ENCODE measurements around the gene CDR2. TPM values are rescaled to one million over a fixed set of nuclear protein-coding genes. Genes with fewer than 3 reads are reported as not detected.
"Not testable (repeated sequence)": the region's sequence is repeated elsewhere in the genome, so short reads cannot be mapped to it uniquely, and the experiment has no call there.

CDR2 gene
- total and polyA plus RNA-seq, 9 donors = 12.7 to 30.3 (median 22.9) TPM

DNA sequence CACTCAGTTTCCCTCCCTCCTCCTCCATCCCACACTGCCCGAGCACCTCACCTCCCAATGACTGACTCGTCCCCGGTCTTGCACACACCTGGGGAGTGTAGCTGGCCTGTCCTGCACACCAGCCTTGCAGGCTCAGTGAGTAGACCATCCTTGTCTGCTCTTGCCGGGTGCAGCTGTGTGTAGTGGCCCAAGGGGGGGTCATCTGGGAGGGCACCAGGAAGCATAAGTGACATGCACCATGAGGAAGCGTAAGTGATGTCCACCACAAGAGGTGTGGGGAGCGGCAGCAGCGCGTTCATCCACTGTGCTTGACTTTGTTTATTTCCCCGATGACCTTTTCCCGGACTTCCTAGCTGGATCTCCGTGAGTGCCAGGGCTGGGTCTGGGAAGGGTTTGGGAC lies 45.5 kb upstream of the CDR2 start:
- H3K4me3 ChIP-seq = no peak overlapping the region
- H3K27ac ChIP-seq = no peak overlapping the region
- no peaks in the 10 kb centered on the region for H3K36me3 ChIP-seq
- peaks cover 6% of the 10 kb centered on the region for H3K4me1 ChIP-seq (ENCODE audit: insufficient read depth)
- TF ChIP-seq POLR2A (IDR thresholded peaks at IDR 0.05) (no peak), EP300 (IDR thresholded peaks at IDR 0.05) (no peak)
- TF ChIP-seq, protein P1, sequence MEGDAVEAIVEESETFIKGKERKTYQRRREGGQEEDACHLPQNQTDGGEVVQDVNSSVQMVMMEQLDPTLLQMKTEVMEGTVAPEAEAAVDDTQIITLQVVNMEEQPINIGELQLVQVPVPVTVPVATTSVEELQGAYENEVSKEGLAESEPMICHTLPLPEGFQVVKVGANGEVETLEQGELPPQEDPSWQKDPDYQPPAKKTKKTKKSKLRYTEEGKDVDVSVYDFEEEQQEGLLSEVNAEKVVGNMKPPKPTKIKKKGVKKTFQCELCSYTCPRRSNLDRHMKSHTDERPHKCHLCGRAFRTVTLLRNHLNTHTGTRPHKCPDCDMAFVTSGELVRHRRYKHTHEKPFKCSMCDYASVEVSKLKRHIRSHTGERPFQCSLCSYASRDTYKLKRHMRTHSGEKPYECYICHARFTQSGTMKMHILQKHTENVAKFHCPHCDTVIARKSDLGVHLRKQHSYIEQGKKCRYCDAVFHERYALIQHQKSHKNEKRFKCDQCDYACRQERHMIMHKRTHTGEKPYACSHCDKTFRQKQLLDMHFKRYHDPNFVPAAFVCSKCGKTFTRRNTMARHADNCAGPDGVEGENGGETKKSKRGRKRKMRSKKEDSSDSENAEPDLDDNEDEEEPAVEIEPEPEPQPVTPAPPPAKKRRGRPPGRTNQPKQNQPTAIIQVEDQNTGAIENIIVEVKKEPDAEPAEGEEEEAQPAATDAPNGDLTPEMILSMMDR (IDR thresholded peaks at IDR 0.05) = no peak
- H3K9me3 ChIP-seq = no peaks in the 10 kb centered on the region
- DNase-seq = no peak
- no peaks in the 10 kb centered on the region for H3K27me3 ChIP-seq
- intact Hi-C loops (cut with DNase I) = loop anchor here in 2 of 4 donors (10.0 kb wide), 2 partner anchors 45 to 95 kb away; partner anchors contain the start of gene CDR2 (in 2 of the 2)
- 93 to 98% (median 96%) methylated on average over 11 of the region's 11 CpGs for WGBS, 3 donors

DNA sequence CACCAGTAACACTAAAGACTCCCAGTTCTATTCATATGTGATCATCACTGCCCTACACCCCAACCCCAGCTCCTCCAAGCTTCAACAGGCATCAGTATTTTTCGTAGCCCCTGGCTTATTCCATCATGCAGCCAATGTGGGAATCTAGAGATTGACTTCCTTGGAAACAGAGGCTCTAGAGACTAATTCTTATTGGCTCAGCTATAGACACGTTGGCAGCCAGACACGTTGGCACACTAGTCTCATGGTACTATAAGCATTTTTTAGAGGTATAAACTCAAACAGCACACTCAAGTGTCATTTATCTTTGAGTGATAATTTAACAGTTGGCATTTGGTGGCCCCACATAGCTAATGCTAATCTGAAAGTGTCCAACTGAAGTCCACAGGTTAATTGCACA lies 44.4 kb upstream of the CDR2 start:
- Histone ChIP-seq H3K4me3 (no peak overlapping the region), H3K36me3 (no peaks in the 10 kb centered on the region), H3K27me3 (no peaks in the 10 kb centered on the region), H3K9me3 (no peaks in the 10 kb centered on the region), H3K4me1 (ENCODE audit: insufficient read depth) (peaks cover 2% of the 10 kb centered on the region), H3K27ac (no peak overlapping the region)
- no peak for TF ChIP-seq POLR2A (IDR thresholded peaks at IDR 0.05)
- TF ChIP-seq, protein P1 (IDR thresholded peaks at IDR 0.05) = no peak
- TF ChIP-seq EP300 (IDR thresholded peaks at IDR 0.05) = no peak
- DNase-seq = no peak
- intact Hi-C loops (cut with DNase I) = no loop called here
- 89 to 99% (median 92%) methylated on average over 3 of the region's 3 CpGs for WGBS, 3 donors

DNA sequence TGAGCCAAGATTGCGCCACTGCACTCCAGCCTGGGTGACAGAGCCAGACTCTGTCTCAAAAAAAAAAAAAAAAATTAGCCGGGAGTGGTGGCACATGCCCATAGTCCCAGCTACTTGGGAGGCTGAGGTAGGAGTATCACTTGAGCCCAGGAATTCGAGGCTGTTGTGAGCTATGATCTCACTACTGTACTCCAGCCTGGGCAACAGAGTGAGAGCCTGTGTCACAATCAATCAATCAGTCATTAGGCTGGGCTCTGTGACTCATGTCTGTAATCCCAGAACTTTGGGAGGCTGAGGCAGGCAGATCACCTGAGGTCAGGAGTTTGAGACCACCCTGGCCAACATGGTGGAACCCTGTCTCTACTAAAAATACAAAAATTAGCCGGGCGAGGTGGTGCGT lies 43.4 kb upstream of the CDR2 start:
- H3K4me3 ChIP-seq; DNase-seq; H3K27me3 ChIP-seq; H3K9me3 ChIP-seq; H3K4me1 ChIP-seq (ENCODE audit: insufficient read depth); intact Hi-C loops (cut with DNase I); H3K27ac ChIP-seq; H3K36me3 ChIP-seq: not testable (repeated sequence)
- 94 to 95% (median 94%) methylated on average over 6 of the region's 6 CpGs for WGBS, 3 donors

DNA sequence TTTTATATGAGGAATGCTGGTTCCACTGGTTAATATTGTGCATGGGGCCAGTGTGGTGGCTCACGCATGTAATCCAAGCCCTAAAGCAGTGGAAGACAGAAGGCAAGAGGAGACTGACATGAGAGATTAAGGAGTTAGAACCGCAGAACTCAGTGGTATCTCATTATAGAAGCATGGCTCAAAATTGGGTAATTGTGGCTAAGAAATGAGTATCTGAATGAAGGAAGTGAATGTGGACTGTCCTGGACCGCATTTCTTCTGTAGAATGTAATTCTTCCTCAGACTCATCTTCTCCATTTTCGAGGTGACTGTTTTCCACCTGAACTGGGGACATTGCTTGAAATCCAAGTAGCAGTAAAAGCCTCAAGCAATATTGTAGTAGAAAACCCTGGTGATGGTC lies 42.6 kb upstream of the CDR2 start:
- intact Hi-C loops (cut with DNase I) = no loop called here
- H3K36me3 ChIP-seq = no peaks in the 10 kb centered on the region
- no peak for TF ChIP-seq POLR2A (IDR thresholded peaks at IDR 0.05)
- TF ChIP-seq, protein P1 (IDR thresholded peaks at IDR 0.05) = no peak
- no peak for TF ChIP-seq EP300 (IDR thresholded peaks at IDR 0.05)
- no peaks in the 10 kb centered on the region for H3K27me3 ChIP-seq
- no peak overlapping the region for H3K4me3 ChIP-seq
- WGBS, 3 donors = 88 to 94% (median 92%) methylated on average over 4 of the region's 4 CpGs
- no peak for DNase-seq
- H3K9me3 ChIP-seq = no peaks in the 10 kb centered on the region
- H3K27ac ChIP-seq = no peak overlapping the region
- H3K4me1 ChIP-seq (ENCODE audit: insufficient read depth) = no peaks in the 10 kb centered on the region

DNA sequence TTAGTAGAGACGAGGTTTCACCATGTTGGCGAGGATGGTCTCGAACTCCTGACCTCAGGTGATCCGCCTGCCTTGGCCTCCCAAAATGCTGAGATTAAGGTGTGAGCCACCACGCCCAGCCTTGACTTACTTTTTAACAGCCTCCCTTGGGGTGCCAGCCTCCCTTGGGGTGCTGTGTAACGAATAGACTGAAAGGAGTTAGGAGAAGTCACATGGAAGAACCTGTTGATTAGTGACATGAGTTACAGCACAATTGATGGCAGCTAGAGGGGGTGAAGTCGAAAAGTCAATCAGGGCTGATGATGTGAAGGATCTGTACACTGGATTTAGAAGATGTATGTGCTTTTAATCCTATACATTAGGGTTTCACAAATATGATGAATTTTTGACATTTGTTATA lies 39.4 kb upstream of the CDR2 start:
- H3K4me3 ChIP-seq = no peak overlapping the region
- no peaks in the 10 kb centered on the region for H3K4me1 ChIP-seq (ENCODE audit: insufficient read depth)
- H3K9me3 ChIP-seq = no peaks in the 10 kb centered on the region
- no peak overlapping the region for H3K27ac ChIP-seq
- no peaks in the 10 kb centered on the region for H3K36me3 ChIP-seq
- no peak for DNase-seq
- H3K27me3 ChIP-seq = no peaks in the 10 kb centered on the region
- TF ChIP-seq EP300 (IDR thresholded peaks at IDR 0.05) (no peak), POLR2A (IDR thresholded peaks at IDR 0.05) (no peak)
- TF ChIP-seq, protein P1 (IDR thresholded peaks at IDR 0.05) = no peak
- intact Hi-C loops (cut with DNase I) = no loop called here
- 94 to 97% (median 95%) methylated on average over 7 of the region's 7 CpGs for WGBS, 3 donors

All from ovary (tissue), 9 donors.